K562 (cell line): ENCODE data around the gene TNK2. TPM values are rescaled to one million over a fixed set of nuclear protein-coding genes. Genes with fewer than 3 reads are reported as not detected.

ENCODE experiments used
- ATAC-seq: fragments of 200-7000 bp; cut with Tn5 transposase; 3 replicates; pipeline ENCODE4 v1.9.1; 2020; ENCODE audit warnings: moderate library complexity
- Bru-seq: library from RNA; stranded (reverse); fragments of 400-500 nt; gene quantifications from one replicate; lab custom pipeline; 2021; lab: Mats Ljungman, UMichigan
- BruChase-seq, 2 experiments: library from RNA; stranded (reverse); fragments of 400-500 nt; gene quantifications; one replicate each; lab custom pipeline; 2021; lab: Mats Ljungman, UMichigan
- BruUV-seq: library from RNA; stranded (reverse); fragments of 400-500 nt; replicated peaks from 2 replicates; lab custom pipeline; 2021; lab: Mats Ljungman, UMichigan
- CTCF ChIA-PET: fragments of 300-600 bp; formaldehyde crosslinking; extraction: SDS; loops from one replicate; lab custom pipeline; 2021; ENCODE audit warnings: low intra/inter-chr PET ratio; lab: Yijun Ruan, JAX
- POLR2A ChIA-PET: fragments of 300-600, 350-650 bp; sonication (Branson Sonifier 250); formaldehyde crosslinking; extraction: SDS; loops from one replicate; lab custom pipeline; 2021; ENCODE audit warnings: antibody characterized with exemption, inconsistent platforms; lab: Yijun Ruan, JAX
- DNase-seq, 4 experiments: peaks; one replicate each; pipeline versions ENCODE4 v3.0.0 to v3.0.0-alpha.2; 2011 to 2018; ENCODE audit warnings: low spot score in 3 of 4, mixed read lengths in 3 of 4; ENCODE audit errors: extremely low read depth in 1 of 4
- FAIRE-seq: peaks from 2 replicates; lab custom pipeline; 2011; peaks lifted over from hg19 to GRCh38; lab: Jason Lieb, UNC
- H2AFZ ChIP-seq: 2 replicates; pipeline ENCODE4 v1.6.0; 2011; ENCODE audit warnings: low read depth, low read length, control low read depth, inconsistent platforms
- H3K27ac ChIP-seq: fragments of 200-600 bp; 3 replicates; pipeline ENCODE4 v1.8.0; 2011; ENCODE audit warnings: low read depth, mild to moderate bottlenecking, control low read depth, inconsistent platforms, low read length, moderate library complexity, mixed read lengths; ENCODE audit errors: extremely low read depth
- H3K27me3 ChIP-seq, 2 experiments: fragments of 300-600 bp in 1 of 2; 2 replicates in 1 of 2; 3 replicates in 1 of 2; pipeline versions ENCODE4 v1.6.0 to v1.8.0; 2011; ENCODE audit warnings: inconsistent platforms in 2 of 2, low read length in 2 of 2, mild to moderate bottlenecking in 1 of 2, mixed read lengths in 1 of 2, moderate library complexity in 1 of 2; ENCODE audit not compliant: control insufficient read depth in 2 of 2, insufficient read depth in 2 of 2
- H3K36me3 ChIP-seq: fragments of 300-600 bp; 3 replicates; pipeline ENCODE4 v1.8.0; 2011; ENCODE audit warnings: mild to moderate bottlenecking, low read length, inconsistent platforms; ENCODE audit not compliant: control insufficient read depth, insufficient read depth
- H3K4me1 ChIP-seq, 2 experiments: fragments of 200-600 bp in 1 of 2; replicated peaks in 1 of 2; 2 replicates in 1 of 2; 3 replicates in 1 of 2; pipeline versions ENCODE4 v1.5.1 to v1.8.0; 2011; ENCODE audit warnings: inconsistent platforms in 2 of 2, low read length in 2 of 2, mild to moderate bottlenecking in 1 of 2, mixed read lengths in 1 of 2, moderate library complexity in 1 of 2; ENCODE audit not compliant: control insufficient read depth in 2 of 2, insufficient read depth in 2 of 2
- H3K4me2 ChIP-seq: 2 replicates; pipeline ENCODE4 v1.6.1; 2011; ENCODE audit warnings: low read length, control low read depth, inconsistent platforms, mixed read lengths; ENCODE audit not compliant: insufficient read depth
- H3K4me3 ChIP-seq: fragments of 200-600 bp; sonication (generic), shearing (Covaris generic); 2 replicates; pipeline ENCODE4 v1.5.1; 2016; ENCODE audit warnings: control low read depth, inconsistent platforms
- H3K79me2 ChIP-seq: fragments of 200-600 bp; 3 replicates; pipeline ENCODE4 v1.8.0; 2011; ENCODE audit warnings: low read length, inconsistent platforms; ENCODE audit not compliant: control insufficient read depth, insufficient read depth
- H3K9ac ChIP-seq, 2 experiments: 2 replicates each; pipeline versions ENCODE4 v1.6.0 to v1.6.1; 2011; ENCODE audit warnings: low read depth in 2 of 2, low read length in 2 of 2, control low read depth in 1 of 2, inconsistent platforms in 1 of 2, mild to moderate bottlenecking in 1 of 2, mixed read lengths in 1 of 2; ENCODE audit not compliant: insufficient read depth in 1 of 2
- H3K9me1 ChIP-seq: one replicate; pipeline ENCODE4 v1.6.0; 2011; ENCODE audit warnings: inconsistent platforms, mild to moderate bottlenecking, low read length, moderate library complexity; ENCODE audit not compliant: control insufficient read depth, insufficient read depth
- H3K9me3 ChIP-seq: replicated peaks from 2 replicates; pipeline ENCODE4 v1.5.1; 2011; ENCODE audit warnings: low read depth, low read length, inconsistent platforms; ENCODE audit not compliant: control insufficient read depth, insufficient read depth
- H4K20me1 ChIP-seq: replicated peaks from 2 replicates; pipeline ENCODE4 v1.6.1; 2011; ENCODE audit warnings: low read length, inconsistent platforms, mixed read lengths; ENCODE audit not compliant: control insufficient read depth, insufficient read depth
- DACH1 ChIP-seq: fragments of 450-650 bp; IDR thresholded peaks from 2 replicates; pipeline ENCODE4 v1.6.1; 2018; ENCODE audit not compliant: partially characterized antibody
- DIDO1 ChIP-seq: fragments of 450-650 bp; IDR thresholded peaks from 2 replicates; pipeline ENCODE4 v1.6.1; 2016; ENCODE audit warnings: low read depth, missing biosample characterization, missing genetic modification characterization
- ESRRB ChIP-seq: fragments of 250-450 bp; sonication (Bioruptor Pico); IDR thresholded peaks from 2 replicates; pipeline ENCODE4 v1.5.0; 2020; ENCODE audit warnings: mild to moderate bottlenecking, moderate library complexity, borderline replicate concordance
- KDM5B ChIP-seq: fragments of 200-600 bp; sonication (generic); IDR thresholded peaks from 2 replicates; pipeline ENCODE4 v1.6.1; 2012; ENCODE audit warnings: low read depth, mild to moderate bottlenecking, moderate library complexity, low read length, control low read depth, inconsistent platforms; ENCODE audit not compliant: insufficient replicate concordance
- ZNF316 ChIP-seq: fragments of 450-650 bp; IDR thresholded peaks from 2 replicates; pipeline ENCODE4 v1.6.1; 2016
- WGBS: fragments of 100-300 bp; shearing (Covaris generic); methylation state at CpG from one replicate; pipeline ENCODE4 v1.1.6; 2016; ENCODE audit warnings: low coverage, mixed read lengths; ENCODE audit not compliant: insufficient coverage; ENCODE audit errors: missing lambda C conversion rate; 5-methylcytosine and 5-hydroxymethylcytosine counted together
- in situ Hi-C: fragments of 300-500 bp; cut with MboI; formaldehyde crosslinking; loops from 4 replicates; pipeline ENCODE4 v1.15.0; 2018; ENCODE audit warnings: inconsistent platforms, mixed read lengths
- intact Hi-C: fragments of 100-400 bp; cut with micrococcal nuclease; formaldehyde crosslinking; loops from 2 replicates; pipeline ENCODE4 v1.14.2; 2022
- long read RNA-seq, 3 experiments: library from polyadenylated mRNA in 2 of 3; library from RNA in 1 of 3; unstranded in 2 of 3; stranded (forward) in 1 of 3; transcript quantifications; one replicate each; pipeline ENCODE4 v2.0.0, GENCODE V29; 2019 to 2022
- polyA minus RNA-seq, 3 experiments: library from RNA; depleted of rRNA, polyadenylated mRNA; stranded (reverse); fragments of >200 nt; gene quantifications; 2 replicates each; pipeline ENCODE4 v1.2.3, GENCODE V29; 2011
- polyA plus RNA-seq, 8 experiments: library from polyadenylated mRNA; depleted of rRNA in 4 of 8; stranded (reverse) in 5 of 8; unstranded in 3 of 8; fragments of >200 nt; fragmentation: Nextera tagmentation in 2 of 8; fragmentation: Illumina TruSeq in 1 of 8; extraction: Ambion mirVana in 2 of 8; extraction: Trizol in 1 of 8; gene quantifications; 2 replicates each; pipeline versions ENCODE4 v1.2.1 to v1.2.3, GENCODE V29; 2011 to 2014; ENCODE audit warnings: inconsistent platforms in 1 of 8, missing spikeins in 1 of 8
- total RNA-seq, 7 experiments: library from RNA; depleted of rRNA in 6 of 7; stranded (reverse); fragments of >200 nt in 6 of 7; fragmentation: Illumina TruSeq in 2 of 7; extraction: Trizol in 2 of 7; gene quantifications; 2 replicates each; pipeline versions ENCODE4 v1.2.1 to v1.2.3, GENCODE V29; 2011 to 2021; ENCODE audit warnings: low replicate concordance in 1 of 7
- TF ChIP-seq, protein P1 (sequence below), 2 experiments: fragments of 450-650 bp; conservative IDR thresholded peaks; 2 replicates each; pipeline ENCODE4 v1.6.1; 2017; ENCODE audit warnings: mild to moderate bottlenecking in 2 of 2, moderate library complexity in 2 of 2
- TF ChIP-seq, protein P2 (sequence below), 2 experiments: IDR thresholded peaks; 2 replicates each; pipeline ENCODE4 v1.6.1; 2011; ENCODE audit warnings: borderline replicate concordance in 1 of 2, control low read depth in 1 of 2, low read depth in 1 of 2, low read length in 1 of 2, mild to moderate bottlenecking in 1 of 2, mixed read lengths in 1 of 2, moderate library complexity in 1 of 2; ENCODE audit not compliant: insufficient read depth in 1 of 2, insufficient read length in 1 of 2, poor library complexity in 1 of 2, severe bottlenecking in 1 of 2; ENCODE audit errors: extremely low read depth in 1 of 2
- TF ChIP-seq, protein P3 (sequence below): sonication (generic); formaldehyde crosslinking; IDR thresholded peaks from 2 replicates; pipeline ENCODE4 v1.9.0; 2022; ENCODE audit warnings: mild to moderate bottlenecking, missing genetic modification reagents

TNK2 gene
- 20.1 and 59.7 TPM in 2 replicates for total RNA-seq (2011; cell fraction: chromatin; rRNA removed; ENCODE audit: low replicate concordance)
- total RNA-seq (2011; cell fraction: nucleolus; rRNA removed) = 29.2 and 29.7 TPM in 2 replicates
- 20.2 and 23.4 TPM in 2 replicates for total RNA-seq (2011; cell fraction: nucleoplasm; rRNA removed)
- total RNA-seq (2014; rRNA removed) (10.9 and 15.3 TPM in 2 replicates), total RNA-seq (2014; rRNA removed; fragmentation: Illumina TruSeq; extraction: Trizol) (2.3 and 2.4 TPM in 2 replicates), total RNA-seq (2015; rRNA removed; fragmentation: Illumina TruSeq; extraction: Trizol) (8.2 TPM in 2 replicates), total RNA-seq (2021) (22.8 and 33.8 TPM in 2 replicates), polyA plus RNA-seq (2011; rRNA removed) (5.3 and 6.4 TPM in 2 replicates), polyA plus RNA-seq (2014; fragmentation: Illumina TruSeq; extraction: Trizol) (6.5 and 13.2 TPM in 2 replicates), polyA plus RNA-seq (2014; fragmentation: Nextera tagmentation; extraction: Ambion mirVana) (under 1 TPM; 0.03 to 0.14 TPM), polyA plus RNA-seq (2014; rRNA removed) (17.6 and 18.8 TPM in 2 replicates), polyA minus RNA-seq (2011; rRNA and poly(A)+ RNA removed) (2.9 and 5.0 TPM in 2 replicates), Bru-seq, nascent RNA (percentile 59 among the genes with signal in this experiment), BruChase-seq, experiment 1, labeled RNA remaining after a 2-hour chase (percentile 56 among the genes with signal in this experiment), BruChase-seq, experiment 2, labeled RNA remaining after a 6-hour chase (percentile 58 among the genes with signal in this experiment)
- polyA plus RNA-seq (2011; cell fraction: cytosol; rRNA removed) = 5.6 and 14.8 TPM in 2 replicates
- polyA plus RNA-seq (2011; cell fraction: nucleus; rRNA removed) = 34.5 and 55.3 TPM in 2 replicates
- polyA plus RNA-seq (2012) = 13.8 and 19.9 TPM in 2 replicates
- 10.4 and 17.2 TPM in 2 replicates for polyA minus RNA-seq (2011; cell fraction: cytosol; rRNA and poly(A)+ RNA removed)
- 9.0 and 9.8 TPM in 2 replicates for polyA minus RNA-seq (2011; cell fraction: nucleus; rRNA and poly(A)+ RNA removed)
- long read RNA-seq, experiment 1, transcript TNK2-205 (4 exons, 3,377 nt) = major isoform, 10 of 17 reads
- long read RNA-seq, experiment 1, partial matches to known transcripts = 5 of 17 reads
- long read RNA-seq, experiment 1, other reads (novel, unspliced or antisense) = 2 of 17 reads
- long read RNA-seq, experiment 2, partial matches to known transcripts = 7 of 18 reads
- long read RNA-seq, experiment 2, other reads (novel, unspliced or antisense) = 6 of 18 reads
- long read RNA-seq, experiment 3 = 0 reads

DNA sequence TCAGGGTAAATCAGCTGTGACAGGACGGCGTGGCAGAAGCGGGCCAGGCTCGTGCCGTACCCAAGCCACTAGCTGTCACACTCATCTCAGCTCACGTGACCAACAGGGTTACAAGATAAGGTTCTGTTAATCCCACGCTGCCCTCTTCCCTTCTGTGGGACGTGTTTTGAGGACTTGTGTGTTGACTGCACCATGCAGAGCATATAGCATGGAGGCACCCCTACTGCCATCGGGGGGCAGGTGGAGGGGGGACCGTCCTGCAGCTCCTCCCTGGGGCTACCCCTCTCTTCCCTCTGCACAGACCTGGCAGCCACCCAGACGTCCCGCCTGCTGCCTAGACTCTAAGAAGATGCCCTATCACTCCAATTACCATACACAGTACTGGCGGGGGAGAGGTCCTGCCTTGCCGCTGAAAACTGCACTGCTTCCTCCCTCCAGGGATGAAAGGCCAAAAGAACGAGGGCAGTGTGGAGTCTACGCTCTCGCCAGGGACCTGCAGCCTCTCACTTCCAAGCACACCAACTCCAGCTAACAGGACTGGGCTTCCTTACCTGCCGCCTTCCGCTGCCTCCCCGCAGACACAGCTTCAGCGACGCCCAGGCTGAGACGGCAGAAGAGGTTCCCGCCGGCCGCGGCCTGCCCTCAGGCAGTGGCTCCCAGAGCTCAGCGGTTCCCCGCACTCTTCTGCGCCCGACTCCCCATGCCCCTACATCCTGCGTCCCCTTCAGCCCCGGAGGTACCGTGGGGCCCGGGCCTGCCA, at the start of gene TNK2:
TNK2 (minus strand) TSS at position 618 of the 760 bp plus-strand sequence. CDS start 19,963 bp downstream, outside the sequence.
- peak; percentile 66 for FAIRE-seq
- CTCF ChIA-PET = interaction anchor here (1.0 kb wide), 1 partner anchor 13 kb away, joined by 4 read pairs; no protein-coding TSS in a partner anchor
- H3K27ac ChIP-seq = peak within 1 kb of the TSS; percentile 34; the same call in 2 of the 3 replicates
- peaks cover 18% of the 10 kb centered on the region for H4K20me1 ChIP-seq
- H3K4me3 ChIP-seq = peak within 1 kb of the TSS; percentile 50
- POLR2A ChIA-PET = interaction anchor here (0.5 to 1.4 kb wide), 7 partner anchors 12 to 1103 kb away, joined by 3 to 6 read pairs (median 5); no protein-coding TSS in a partner anchor
- H3K9me1 ChIP-seq = no peaks in the 10 kb centered on the region
- peaks cover 45 to 51% of the 10 kb centered on the region in 2 experiments for H3K4me1 ChIP-seq
- peak; percentile 65 for ATAC-seq
- peak in 2 of 4 experiments; percentile 54 to 74 for DNase-seq
- peak within 1 kb of the TSS; percentile 72 for H2AFZ ChIP-seq
- in situ Hi-C loops (no loop called here), intact Hi-C loops (loop anchor here (1.0 kb wide), 1 partner anchor 12 kb away; no protein-coding TSS in a partner anchor)
- no peaks in the 10 kb centered on the region for H3K9me3 ChIP-seq
- H3K9ac ChIP-seq = peak within 1 kb of the TSS; percentile 37 to 90
- 6% methylated on average over 27 of the region's 35 CpGs for WGBS
- BruUV-seq = TSS peak; percentile 32
- peaks cover 24% of the 10 kb centered on the region; the same call in 2 of the 3 replicates for H3K79me2 ChIP-seq
- H3K27me3 ChIP-seq = no peaks in the 10 kb centered on the region
- no peaks in the 10 kb centered on the region for H3K36me3 ChIP-seq
- H3K4me2 ChIP-seq = peak within 1 kb of the TSS; percentile 71
- TF ChIP-seq DIDO1 (tag) = 0 out of 2 replicates have a peak, but pooled peaks have one; percentile 29
- TF ChIP-seq DACH1 = peak; percentile 57
- TF ChIP-seq, protein P1, sequence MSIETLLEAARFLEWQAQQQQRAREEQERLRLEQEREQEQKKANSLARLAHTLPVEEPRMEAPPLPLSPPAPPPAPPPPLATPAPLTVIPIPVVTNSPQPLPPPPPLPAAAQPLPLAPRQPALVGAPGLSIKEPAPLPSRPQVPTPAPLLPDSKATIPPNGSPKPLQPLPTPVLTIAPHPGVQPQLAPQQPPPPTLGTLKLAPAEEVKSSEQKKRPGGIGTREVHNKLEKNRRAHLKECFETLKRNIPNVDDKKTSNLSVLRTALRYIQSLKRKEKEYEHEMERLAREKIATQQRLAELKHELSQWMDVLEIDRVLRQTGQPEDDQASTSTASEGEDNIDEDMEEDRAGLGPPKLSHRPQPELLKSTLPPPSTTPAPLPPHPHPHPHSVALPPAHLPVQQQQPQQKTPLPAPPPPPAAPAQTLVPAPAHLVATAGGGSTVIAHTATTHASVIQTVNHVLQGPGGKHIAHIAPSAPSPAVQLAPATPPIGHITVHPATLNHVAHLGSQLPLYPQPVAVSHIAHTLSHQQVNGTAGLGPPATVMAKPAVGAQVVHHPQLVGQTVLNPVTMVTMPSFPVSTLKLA (conservative IDR thresholded peaks at IDR 0.05) = peak; percentile 58 to 76; a peak in 3 of 4 replicates
- no peak for TF ChIP-seq ESRRB (CRISPR knock-in tag)
- peak; percentile 67 for TF ChIP-seq ZNF316
- TF ChIP-seq, protein P2, sequence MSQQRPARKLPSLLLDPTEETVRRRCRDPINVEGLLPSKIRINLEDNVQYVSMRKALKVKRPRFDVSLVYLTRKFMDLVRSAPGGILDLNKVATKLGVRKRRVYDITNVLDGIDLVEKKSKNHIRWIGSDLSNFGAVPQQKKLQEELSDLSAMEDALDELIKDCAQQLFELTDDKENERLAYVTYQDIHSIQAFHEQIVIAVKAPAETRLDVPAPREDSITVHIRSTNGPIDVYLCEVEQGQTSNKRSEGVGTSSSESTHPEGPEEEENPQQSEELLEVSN (IDR thresholded peaks at IDR 0.05; ENCODE audit: borderline replicate concordance in 1 of 2, extremely low read depth in 1 of 2, insufficient read depth in 1 of 2, insufficient read length in 1 of 2, low read depth in 1 of 2, low read length in 1 of 2, poor library complexity in 1 of 2, severe bottlenecking in 1 of 2) = peak; percentile 37 to 60
- TF ChIP-seq, protein P3, sequence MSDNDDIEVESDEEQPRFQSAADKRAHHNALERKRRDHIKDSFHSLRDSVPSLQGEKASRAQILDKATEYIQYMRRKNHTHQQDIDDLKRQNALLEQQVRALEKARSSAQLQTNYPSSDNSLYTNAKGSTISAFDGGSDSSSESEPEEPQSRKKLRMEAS (CRISPR knock-in tag) = peak; percentile 77
- TF ChIP-seq KDM5B = peak; percentile 11
